Globus pallidus (tissue), 1 donor: Measurements from ENCODE around the gene ITGA5.

Experiments used
- DNase-seq: peaks from one replicate; pipeline ENCODE4 v3.0.0-alpha.2; 2015; ENCODE audit warnings: low spot score

ITGA5 gene

DNA sequence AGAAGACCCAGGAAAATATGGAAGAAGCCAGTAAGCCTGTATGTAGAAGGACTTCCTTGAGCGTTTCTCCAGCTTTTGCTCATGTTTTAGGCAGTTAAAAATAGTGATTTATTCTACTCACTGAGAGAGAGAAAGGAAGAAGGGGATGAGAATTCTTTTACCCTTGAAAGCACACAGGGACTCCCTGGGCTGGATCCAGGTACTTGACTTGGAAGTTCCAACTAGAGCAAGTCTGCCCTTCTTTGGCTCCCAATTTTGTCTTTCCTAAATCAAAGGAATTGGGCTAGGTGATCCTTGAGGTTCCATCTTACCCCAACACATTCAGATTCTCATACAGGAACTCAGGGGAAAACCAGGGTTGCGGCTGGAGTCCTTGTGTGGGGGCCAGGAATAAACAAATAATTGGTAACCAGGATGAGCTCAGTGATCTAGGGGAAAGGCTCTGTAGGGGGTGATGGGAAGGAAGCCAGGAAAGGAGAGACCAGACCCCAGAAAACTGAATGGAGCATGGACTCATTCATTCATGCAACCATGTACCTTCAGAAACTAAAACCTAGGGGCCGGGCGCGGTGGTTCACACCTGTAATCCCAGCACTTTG is 11.5 kb upstream of the ITGA5 start:
- no peak for DNase-seq

DNA sequence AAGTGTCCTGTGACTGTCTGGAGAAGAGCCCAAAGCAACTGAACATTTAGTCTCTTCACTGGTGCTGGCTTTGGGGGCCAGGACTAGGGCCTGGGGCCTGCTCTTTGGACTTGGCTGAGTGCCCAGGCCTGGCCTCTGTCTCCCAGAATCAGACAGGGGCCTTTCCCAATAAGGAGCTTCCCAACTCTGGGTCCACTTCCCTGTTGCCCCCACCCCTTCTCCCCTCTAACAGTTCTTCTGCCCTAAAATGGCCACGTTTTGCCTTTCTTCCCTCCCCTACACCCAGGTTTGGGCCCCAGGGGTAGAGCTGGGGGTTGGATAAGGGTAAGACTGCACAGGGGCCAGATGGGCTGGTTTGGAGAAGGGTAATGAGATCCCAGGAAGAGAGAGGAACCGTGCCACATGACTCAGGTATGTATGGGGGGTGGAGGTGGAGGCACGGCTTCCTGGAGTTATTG is 10.0 kb upstream of the ITGA5 start:
- DNase-seq: no peak

DNA sequence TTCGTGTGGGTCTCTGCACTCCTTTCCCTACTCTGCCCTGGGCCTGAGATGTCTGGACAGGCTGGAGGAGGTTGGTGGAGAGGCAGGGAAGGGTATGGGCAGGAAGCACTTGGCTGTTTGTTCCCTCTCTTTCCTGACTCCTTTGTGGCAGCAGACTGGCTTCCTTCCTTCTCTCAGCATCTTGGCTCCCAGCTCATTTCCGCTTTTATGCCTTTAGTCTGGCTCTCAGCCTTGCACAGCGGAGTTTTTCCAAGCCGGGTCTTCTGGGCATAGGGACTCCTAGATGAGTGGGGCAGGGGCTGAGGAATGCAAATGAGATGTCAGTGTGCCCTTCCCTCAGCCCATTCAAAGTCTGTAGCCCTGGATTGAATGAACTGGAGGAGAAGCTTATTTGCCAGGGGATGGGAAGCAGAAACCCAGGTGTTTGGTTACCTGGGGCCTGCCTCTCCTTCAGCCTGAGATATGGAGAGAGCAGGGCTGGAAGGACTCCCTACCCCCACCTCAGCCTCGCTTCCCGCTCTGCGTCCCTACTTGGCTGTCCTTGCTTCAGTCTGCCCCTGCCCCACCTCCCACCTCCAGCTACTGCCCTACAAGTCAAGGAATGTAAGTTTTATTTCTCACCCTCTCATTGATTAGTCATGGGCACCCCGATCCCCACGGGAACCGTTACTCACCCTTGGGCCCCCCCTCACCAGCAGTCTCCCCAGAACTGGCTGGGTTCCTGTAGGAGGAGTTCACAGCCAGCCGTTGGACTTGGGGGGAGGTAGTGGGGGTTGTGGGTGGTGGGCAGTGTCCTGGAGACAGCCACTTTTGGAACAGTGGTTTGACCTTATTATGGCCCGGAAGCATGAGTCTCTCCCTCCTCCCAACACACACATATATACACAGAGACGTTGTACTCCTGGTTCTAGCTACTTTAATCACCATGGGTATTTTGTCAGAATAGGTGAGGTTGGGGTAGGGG is 9.3 kb upstream of the ITGA5 start:
- no peak for DNase-seq

DNA sequence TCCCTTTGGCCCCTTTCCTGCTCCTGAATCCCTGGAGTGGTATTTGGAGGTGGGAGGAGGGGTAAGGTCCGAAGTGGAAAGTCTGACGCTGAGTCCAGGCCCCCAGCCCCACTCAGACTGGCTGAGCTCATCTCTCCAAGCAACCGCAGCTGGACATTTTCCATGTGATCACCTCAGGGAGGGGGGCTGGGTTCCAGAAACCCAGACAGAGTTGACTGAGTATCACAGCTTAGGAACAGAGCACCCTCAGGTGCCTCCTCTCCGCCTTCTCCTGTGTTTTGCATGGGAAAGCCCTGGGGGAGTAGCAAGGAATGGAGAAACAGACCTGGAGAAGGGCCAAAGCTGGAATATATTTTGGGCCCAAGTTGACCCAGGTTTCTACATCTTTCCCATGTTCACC is 8.0 kb upstream of the ITGA5 start:
- no peak for DNase-seq

DNA sequence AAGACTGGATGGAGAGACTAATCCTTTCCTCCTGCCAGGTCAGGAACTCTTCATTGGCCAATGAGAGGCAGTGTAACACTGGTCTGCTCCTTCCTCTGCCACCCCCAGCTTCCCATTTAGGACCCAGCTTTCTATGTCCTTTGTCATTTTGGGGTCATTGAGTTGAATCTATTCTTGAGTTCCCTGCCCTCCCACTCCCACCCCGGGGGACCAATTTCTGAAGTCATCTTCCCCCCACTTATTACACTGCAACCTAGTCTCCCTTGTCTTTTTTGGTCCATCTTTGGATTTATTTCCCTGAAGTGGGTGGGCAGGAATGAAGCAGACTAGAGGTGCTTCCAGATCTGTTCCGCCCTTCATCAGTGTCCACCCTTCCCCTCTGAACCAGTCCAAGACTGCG is 7.6 kb upstream of the ITGA5 start:
- no peak for DNase-seq

DNA sequence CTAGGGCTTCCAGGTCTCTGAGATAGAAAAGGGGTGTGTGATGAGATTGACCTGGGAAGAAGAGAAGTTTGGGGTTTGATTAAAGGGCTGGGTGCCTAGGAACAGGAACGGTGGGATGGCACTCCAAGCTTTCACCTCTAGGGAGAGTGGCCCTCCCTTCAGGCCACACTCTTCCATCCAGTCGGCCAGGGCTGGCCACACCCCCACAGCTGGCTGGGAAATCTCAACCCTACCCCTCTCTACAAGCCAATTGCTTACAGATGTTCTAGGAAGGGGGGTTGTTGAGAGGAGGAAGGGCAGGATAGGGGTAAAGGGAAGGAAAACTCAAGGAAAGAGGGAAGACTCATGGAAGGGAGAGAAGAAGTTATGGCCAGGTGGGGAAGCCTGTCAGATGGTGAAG is 6.6 kb upstream of the ITGA5 start:
- no peak for DNase-seq

DNA sequence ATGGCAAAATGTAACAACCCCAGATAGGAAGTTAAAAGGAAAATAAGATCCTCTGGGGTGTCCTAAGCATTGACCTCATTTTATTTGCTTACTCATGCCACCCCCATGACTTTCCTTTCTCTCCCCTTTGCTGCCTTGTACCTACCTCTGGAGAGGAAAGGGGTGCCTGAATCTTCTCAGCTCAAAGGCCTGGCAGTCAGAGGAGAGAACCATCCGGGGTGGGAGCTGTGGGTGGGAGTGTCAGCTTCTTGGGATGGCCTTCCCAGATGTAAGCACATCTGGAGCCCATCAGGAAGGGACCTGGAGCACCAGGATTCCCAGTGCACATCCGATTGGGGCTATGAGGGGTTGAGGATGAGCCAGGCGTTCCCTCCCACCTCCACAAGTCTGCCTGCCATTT is 5.2 kb upstream of the ITGA5 start:
- DNase-seq: no peak

DNA sequence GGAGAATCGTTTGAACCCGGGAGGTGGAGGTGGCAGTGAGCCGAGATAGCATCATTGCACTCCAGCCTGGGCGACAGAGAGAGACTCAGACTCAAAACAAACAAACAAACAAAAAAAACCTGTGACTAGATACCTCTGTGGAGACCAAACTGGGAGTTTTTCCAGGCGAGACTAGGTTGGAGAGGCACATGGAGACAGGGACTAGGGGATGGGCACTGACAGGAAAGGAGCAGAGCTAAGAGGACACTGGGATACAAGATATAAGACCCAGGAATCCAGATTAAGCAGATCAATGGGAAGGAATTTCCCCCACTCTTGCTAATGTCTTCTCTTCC is 4.7 kb upstream of the ITGA5 start:
- no peak for DNase-seq

DNA sequence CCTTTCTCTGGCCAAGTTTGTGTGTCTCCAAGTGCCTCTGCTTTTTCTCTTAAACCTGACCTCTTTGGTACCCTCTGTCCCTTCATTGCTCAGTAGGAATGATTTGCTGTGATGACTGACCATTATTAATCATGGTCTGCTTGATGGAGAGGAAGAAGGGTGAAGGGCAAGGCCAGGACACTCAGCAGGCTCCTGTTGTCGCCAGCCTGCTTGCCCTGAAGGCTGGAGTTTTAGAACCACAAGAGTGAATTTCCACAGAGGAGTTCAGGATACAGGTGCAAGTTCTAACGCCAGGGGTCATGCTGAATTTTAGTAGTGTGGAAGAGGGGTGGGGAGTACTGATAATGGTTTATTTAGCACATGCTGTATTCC is 2.8 kb upstream of the ITGA5 start:
- DNase-seq: no peak

DNA sequence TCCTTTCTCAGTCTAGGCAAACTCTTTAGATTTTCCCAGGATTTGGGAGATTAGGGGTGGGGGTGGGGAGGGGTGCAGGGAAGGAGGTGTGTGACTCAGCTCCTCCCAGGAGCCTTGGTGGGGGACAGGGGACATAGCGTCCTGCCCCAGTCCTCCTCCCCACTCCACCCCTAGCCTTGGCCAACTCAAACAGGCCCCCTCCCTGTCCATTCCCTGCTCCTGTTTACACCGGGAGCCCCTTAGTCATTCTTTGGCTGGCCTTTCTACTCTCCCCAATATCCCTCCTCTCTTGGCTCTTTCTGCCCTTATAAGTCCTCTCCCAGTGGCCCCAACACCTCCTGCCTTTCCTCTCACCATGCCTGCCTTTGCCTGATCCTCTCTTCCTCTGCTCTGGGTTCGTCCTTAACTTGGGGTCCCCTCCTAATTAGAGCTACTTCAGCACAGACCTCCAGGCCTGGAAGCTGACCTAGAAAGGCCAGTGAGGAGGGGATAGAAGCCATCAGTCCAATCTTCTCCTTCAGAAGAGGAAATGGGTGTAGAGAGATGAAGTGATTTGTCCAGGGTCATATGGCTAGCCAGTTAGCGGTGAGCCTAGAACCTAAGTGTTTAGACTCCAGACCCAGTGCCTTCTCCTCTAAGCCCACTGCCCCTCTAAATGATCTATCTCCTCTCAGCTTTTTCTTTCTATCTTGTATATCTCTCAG is 2.3 kb upstream of the ITGA5 start:
- DNase-seq: no peak

DNA sequence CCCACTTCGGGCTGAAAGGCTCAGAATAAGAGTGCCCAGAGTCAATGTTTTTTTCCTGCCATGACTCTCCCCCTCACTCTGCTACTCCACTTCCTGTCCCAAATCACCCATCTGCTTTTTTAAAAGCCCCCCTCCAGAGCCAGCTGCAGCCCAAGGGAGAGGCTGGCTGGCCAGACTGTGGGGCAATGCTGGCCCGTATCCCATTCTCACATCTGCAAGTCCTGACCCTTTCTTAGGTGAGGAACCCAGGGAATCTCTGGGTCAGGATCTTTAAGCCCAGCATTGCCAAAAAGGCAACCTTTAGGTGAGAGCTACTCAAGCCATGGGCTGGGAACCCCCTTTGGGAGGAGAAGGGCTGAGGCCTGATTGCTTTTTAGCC is 1.7 kb upstream of the ITGA5 start:
- no peak for DNase-seq

DNA sequence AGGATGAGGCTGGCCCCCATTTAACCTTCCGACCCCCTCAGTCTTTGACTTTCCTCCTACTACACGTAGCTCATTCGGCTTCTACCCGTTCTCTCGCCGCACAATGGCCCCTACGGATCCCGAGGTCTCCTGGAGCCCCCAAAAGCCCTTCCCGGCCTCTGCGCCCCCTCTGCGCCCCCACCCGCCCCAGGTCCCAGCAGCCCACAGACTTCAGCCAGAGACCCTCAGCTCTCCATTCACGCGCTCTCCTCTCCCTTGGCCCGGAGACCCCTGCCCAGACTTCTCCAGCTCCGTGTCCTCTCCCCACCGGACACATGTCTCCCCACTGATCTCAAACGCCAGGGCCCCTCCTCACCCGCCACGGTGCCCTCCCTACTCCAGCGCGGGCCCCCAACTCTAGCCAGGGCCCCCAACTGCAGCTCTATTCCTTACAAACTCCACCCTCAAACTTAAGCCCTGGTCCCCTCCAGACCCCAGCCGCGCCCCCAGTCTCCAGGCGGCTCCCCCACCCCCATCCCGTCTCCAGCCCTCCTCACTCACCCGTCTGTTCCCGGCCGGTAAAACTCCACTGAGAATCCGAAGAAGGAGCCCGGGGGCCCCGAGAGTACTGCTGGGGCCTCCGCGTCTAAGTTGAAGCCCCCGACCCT is 502 bp downstream of the ITGA5 start:
- no peak for DNase-seq

DNA sequence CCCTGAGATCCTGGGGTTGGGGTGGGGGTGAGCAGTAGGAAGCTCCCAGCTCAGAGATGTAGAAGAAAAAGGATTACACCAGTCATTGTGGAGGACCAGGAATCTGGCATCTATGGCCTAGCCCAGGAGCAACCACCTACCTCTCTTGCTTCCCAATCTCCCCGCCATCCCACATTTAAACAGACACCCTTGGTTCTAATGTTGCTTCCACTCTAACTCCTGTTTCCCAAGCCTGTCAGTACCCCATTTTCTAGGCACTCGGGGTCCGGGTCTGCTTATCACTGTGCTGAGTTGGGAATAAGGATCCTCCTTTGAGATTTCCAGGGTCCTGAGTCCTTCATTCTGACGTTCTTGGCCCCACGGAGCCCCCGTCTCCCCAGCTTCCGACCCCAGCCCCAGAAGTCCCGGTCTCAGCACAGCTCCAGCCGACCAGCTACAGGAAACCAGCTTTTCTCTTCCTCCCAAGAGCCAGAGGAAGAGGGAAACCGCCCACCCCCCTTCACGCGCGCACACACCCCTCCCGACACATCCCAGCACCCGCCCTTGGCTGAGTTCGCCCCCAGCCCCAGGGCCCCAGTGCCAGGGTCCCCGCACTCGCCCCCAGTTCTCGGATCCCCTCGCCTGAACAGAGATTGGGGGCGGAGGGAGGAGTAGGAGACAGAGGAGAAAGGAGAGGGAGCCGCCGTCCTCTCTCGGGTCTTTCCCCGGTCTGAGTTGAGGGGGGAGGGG is 1.2 kb downstream of the ITGA5 start:
- no peak for DNase-seq

DNA sequence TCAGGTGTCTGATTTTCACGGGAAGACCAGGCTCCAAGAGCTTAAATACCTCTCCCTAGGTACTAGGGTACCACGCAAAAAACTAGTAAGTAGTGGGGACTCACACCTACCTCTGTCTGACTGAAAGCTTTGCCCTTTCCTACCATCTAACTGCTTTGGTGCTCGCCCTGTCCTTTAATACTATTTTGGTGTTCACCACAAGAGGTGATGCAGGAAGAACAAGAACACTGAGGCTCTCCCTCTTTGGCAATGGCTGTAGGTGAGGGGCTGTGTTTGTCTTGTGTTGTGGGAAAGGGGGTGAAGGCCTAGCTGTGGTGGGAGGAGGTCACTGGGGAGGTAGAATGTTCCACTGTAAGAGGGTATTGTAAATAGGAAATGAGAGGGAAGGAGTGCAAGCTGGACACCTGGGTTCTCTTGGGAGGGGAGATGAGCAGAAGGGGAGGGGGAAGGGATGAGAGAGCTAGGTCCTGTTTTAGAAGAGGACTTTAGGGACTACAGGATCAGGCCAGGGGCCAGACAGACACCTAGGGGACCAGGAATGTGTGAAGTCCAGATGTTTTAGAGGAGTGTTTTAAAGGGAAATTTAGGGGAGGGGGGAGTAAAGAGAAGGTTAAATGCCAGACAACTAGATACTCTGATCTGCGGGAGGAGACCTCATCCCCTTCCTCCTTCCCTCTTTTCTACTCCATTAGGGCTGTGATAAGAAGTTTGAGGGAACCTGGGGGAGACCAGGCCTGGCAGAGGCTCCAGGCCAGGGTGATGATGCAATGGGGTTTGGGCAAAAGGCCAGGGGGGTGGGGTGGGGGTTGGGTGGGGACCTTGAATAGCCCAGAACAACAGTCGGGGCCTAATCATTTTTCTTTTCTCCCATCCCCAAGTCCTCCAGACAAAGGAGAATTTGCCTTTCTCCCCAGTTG is 2.1 kb downstream of the ITGA5 start:
- no peak for DNase-seq

DNA sequence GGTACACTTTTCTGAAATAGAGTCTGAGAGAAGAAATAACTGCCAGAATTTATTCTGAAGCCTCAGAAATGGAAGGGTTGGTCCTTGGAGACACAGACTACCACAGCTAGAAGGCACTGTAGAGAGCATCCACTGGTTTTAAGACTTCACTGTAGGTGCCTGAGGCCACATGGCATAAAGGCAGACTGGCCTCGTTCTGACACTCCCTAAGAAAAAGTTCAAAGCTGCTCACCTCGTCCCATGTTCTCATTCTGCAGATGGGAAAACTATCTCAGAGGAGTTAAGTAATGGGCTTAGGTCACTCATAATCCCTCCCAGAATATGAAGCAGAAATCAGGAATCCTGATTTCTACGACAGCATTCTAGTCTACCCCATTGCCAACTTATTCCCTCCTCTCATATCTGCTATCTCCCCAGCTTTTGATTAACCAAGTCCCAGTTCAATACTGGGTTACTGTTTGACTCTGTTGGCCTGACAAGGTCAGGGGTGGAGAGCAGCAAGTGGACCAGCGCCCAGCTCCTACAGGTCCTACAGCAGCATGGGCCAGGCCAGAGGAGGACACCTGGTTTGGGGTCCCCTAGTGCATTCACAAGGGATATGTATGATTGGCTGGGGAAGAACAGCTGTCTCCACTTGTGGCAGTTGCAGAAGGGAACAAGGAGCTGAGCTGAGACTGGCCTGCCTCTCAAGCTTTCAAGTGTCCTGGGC is 3.7 kb downstream of the ITGA5 start:
- no peak for DNase-seq

DNA sequence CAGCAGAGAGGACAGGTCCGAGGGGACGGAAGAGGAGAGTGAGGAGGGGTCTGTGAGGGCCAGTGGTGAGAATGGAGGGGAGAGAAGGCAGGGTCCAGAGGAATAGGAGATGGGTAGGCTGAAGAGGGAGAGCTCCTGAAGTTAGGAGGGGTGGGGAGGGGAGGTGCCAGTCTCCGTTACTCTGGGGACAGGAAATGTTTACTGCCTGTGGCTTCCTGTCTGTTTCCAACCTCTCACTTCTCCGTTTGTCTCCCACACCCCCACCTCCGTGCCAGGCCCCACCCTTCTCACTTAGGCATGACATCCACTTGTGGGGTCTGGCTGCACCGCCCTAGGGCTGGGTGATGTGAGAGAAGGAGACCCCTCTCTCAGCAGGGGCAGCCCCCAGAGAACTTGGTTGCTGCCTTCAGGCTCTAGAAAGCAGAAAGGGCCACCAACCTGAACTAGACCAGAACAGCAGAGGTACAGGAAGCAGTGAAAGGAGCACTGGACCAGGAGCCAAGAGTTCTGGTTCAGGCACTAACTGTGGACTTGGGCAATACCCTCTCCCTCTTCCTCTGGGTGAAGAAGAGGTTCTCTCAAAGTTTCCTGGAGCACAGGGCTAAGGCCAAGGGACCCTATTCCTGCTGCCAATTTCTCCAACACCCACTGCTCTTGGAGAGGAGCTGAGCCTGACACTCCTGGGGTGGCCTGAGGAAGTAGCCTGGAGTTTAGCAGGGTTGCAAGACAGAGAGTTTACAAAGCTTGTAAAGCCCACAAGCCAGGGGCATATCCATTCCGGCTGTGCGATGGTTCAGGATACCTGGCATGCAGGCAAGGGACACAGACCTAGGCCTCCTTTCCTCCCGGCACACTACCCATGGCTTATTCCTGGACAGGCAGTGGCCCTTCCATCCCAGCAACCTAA is 5.5 kb downstream of the ITGA5 start:
- DNase-seq: no peak

DNA sequence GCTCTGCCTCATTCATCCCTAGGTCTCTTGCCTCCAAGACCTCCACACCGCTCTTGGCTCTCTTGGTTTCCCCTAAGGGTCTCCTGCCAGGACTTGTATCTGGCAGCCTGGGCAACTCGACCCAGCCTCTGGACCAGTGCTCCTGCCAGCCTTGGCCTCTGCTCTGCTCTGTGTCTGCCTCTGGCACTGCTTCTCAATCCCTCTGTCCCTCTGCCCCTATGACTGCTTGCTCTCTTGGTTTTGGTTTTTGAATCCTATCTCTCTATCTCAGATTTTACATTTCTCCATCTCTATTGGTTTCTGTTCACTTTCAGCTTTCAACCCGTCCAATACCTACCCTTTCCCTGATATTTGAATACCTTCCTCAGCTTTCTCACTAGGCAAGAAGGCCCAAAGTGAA is 6.3 kb downstream of the ITGA5 start:
- no peak for DNase-seq

DNA sequence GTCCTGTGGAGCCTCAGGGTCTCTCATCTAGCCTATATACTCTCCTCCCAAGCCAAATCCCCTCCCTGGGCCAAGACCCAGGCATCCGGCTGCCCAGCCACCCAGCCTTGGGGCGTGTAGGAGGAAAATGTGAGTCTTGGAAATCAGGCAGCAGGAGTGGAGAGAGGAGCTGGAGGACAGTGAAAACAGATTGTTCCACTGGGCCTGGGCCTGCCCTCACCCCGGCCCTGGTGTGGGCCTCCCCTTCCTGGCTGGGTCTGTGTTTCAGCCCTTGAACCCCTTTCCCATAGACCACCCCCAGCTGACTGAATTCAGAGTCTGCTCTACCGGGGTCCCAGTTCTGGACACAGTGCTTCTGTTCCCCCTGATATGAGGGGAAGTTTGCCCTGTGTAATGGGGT is 6.7 kb downstream of the ITGA5 start:
- no peak for DNase-seq
